IPS-NIHi7 (cell line): ENCODE measurements around the gene DESI1.
"Not testable (repeated sequence)": the region's sequence is repeated elsewhere in the genome, so short reads cannot be mapped to it uniquely, and the experiment has no call there.

ENCODE experiments used
- DNase-seq: peaks from one replicate; pipeline ENCODE4 v3.0.0; 2012; ENCODE audit warnings: mixed read lengths; ENCODE audit errors: extremely low spot score

Gene DESI1

GRCh38 chr22:41558241-41558630 lies 62.6 kb downstream of the DESI1 start:
- not testable (repeated sequence) for DNase-seq

- peak; percentile 51 for DNase-seq
These were observed 63.2 kb downstream of the DESI1 start for GRCh38 chr22:41557401-41558240.

- no peak for DNase-seq
These were observed 64.3 kb downstream of the DESI1 start for GRCh38 chr22:41556561-41556960.

- no peak for DNase-seq
These were observed 65.4 kb downstream of the DESI1 start for GRCh38 chr22:41555325-41555982.

- no peak for DNase-seq
These were observed 68.8 kb downstream of the DESI1 start for GRCh38 chr22:41551877-41552582.

GRCh38 chr22:41550952-41551491 lies 69.8 kb downstream of the DESI1 start:
- DNase-seq = no peak

GRCh38 chr22:41548830-41549211 lies 72.0 kb downstream of the DESI1 start:
- no peak for DNase-seq
